Adrenal gland (tissue), 5 donors: ENCODE measurements around the gene RABGAP1L.

Experiments
- CTCF ChIP-seq, 6 experiments: fragments of 450-650 bp in 4 of 6; fragments of 200-600 bp in 2 of 6; sonication (generic) in 1 of 6; IDR thresholded peaks; 1 replicate in 5 of 6; 2 replicates in 1 of 6; pipeline versions ENCODE4 v1.5.1 to v1.8.0; 2016 to 2021; ENCODE audit warnings: antibody characterized with exemption in 6 of 6, mild to moderate bottlenecking in 2 of 6, moderate library complexity in 1 of 6
- POLR2A ChIP-seq, 2 donors: fragments of 450-650 bp; IDR thresholded peaks; one replicate each; pipeline ENCODE4 v1.6.1; 2017; ENCODE audit warnings: antibody characterized with exemption in 2 of 2, mild to moderate bottlenecking in 2 of 2, moderate library complexity in 1 of 2
- donor health status: DM: no; HTN: no; CAD: no.

- TF ChIP-seq CTCF (IDR thresholded peaks at IDR 0.05): no peak
- no peak for TF ChIP-seq POLR2A (IDR thresholded peaks at IDR 0.05)
These were observed 107.2 kb downstream of the RABGAP1L start for GRCh38 chr1:174266476-174266875.
